Calu3 (cell line): Measurements from ENCODE around the gene SV2C. TPM values are rescaled to one million over a fixed set of nuclear protein-coding genes. Genes with fewer than 3 reads are reported as not detected.
A peak's percentile ranks its signal among the peaks of the same experiment; 100 is the strongest.
"Not testable (repeated sequence)": the region's sequence is repeated elsewhere in the genome, so short reads cannot be mapped to it uniquely, and the experiment has no call there.

ENCODE experiments used
- BruUV-seq: library from RNA; stranded (reverse); fragments of 400-500 nt; replicated peaks from 2 replicates; lab custom pipeline; 2021; lab: Mats Ljungman, UMichigan
- CTCF ChIA-PET: fragments of 300-600 bp; sonication (Branson Sonifier 250); formaldehyde crosslinking; loops from one replicate; lab custom pipeline; 2022; ENCODE audit warnings: antibody characterized with exemption; lab: Charles Lee
- DNase-seq: peaks from one replicate; pipeline ENCODE4 v3.0.0; 2022
- H3K27ac Mint-ChIP-seq: one replicate; pipeline ENCODE4 v1.8.0; 2022; ENCODE audit warnings: mixed read lengths; ENCODE audit not compliant: unreplicated experiment
- H3K27me3 Mint-ChIP-seq: one replicate; pipeline ENCODE4 v1.8.0; 2022; ENCODE audit warnings: mixed read lengths; ENCODE audit not compliant: unreplicated experiment
- H3K36me3 Mint-ChIP-seq: one replicate; pipeline ENCODE4 v1.8.0; 2022; ENCODE audit warnings: mild to moderate bottlenecking, moderate library complexity, mixed read lengths; ENCODE audit not compliant: insufficient read depth, unreplicated experiment
- H3K4me1 Mint-ChIP-seq: one replicate; pipeline ENCODE4 v1.8.0; 2022; ENCODE audit warnings: mild to moderate bottlenecking, low read depth, mixed read lengths; ENCODE audit not compliant: unreplicated experiment
- H3K4me3 Mint-ChIP-seq: one replicate; pipeline ENCODE4 v1.8.0; 2022; ENCODE audit warnings: mild to moderate bottlenecking, low read depth, moderate library complexity, mixed read lengths; ENCODE audit not compliant: unreplicated experiment
- H3K9me3 Mint-ChIP-seq: one replicate; pipeline ENCODE4 v1.8.0; 2022; ENCODE audit warnings: low read depth, mixed read lengths; ENCODE audit not compliant: unreplicated experiment
- intact Hi-C: fragments of 100-400 bp; cut with micrococcal nuclease; formaldehyde crosslinking; loops from one replicate; pipeline ENCODE4 v1.10.0; 2022; ENCODE audit not compliant: unreplicated experiment
- total RNA-seq: library from RNA; stranded (reverse); gene quantifications from 2 replicates; pipeline ENCODE4 v1.2.3, GENCODE V29; 2022
- TF ChIP-seq, protein P1 (sequence below): fragments of 200-600 bp; IDR thresholded peaks from one replicate; pipeline ENCODE4 v1.8.0; 2022; ENCODE audit warnings: antibody characterized with exemption; ENCODE audit not compliant: unreplicated experiment

Gene SV2C
- total RNA-seq, 1 experiment from 2014 or later: 0.90 TPM

GRCh38 chr5:76332102-76332501, 248.9 kb downstream of the SV2C start:
- Mint-ChIP-seq H3K27ac (no peak overlapping the region), H3K4me3 (no peak overlapping the region), H3K4me1 (no peaks in the 10 kb centered on the region), H3K27me3 (peaks cover 6% of the 10 kb centered on the region), H3K36me3 (no peaks in the 10 kb centered on the region), H3K9me3 (no peaks in the 10 kb centered on the region)
- CTCF ChIA-PET: interaction anchor here (1.7 kb wide), 1 partner anchor 212 kb away, joined by 3 read pairs; no protein-coding TSS in a partner anchor
- BruUV-seq: no TSS peak
- DNase-seq: peak; percentile 14
- intact Hi-C loops: no loop called here
- TF ChIP-seq, protein P1, sequence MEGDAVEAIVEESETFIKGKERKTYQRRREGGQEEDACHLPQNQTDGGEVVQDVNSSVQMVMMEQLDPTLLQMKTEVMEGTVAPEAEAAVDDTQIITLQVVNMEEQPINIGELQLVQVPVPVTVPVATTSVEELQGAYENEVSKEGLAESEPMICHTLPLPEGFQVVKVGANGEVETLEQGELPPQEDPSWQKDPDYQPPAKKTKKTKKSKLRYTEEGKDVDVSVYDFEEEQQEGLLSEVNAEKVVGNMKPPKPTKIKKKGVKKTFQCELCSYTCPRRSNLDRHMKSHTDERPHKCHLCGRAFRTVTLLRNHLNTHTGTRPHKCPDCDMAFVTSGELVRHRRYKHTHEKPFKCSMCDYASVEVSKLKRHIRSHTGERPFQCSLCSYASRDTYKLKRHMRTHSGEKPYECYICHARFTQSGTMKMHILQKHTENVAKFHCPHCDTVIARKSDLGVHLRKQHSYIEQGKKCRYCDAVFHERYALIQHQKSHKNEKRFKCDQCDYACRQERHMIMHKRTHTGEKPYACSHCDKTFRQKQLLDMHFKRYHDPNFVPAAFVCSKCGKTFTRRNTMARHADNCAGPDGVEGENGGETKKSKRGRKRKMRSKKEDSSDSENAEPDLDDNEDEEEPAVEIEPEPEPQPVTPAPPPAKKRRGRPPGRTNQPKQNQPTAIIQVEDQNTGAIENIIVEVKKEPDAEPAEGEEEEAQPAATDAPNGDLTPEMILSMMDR: no peak

DNA sequence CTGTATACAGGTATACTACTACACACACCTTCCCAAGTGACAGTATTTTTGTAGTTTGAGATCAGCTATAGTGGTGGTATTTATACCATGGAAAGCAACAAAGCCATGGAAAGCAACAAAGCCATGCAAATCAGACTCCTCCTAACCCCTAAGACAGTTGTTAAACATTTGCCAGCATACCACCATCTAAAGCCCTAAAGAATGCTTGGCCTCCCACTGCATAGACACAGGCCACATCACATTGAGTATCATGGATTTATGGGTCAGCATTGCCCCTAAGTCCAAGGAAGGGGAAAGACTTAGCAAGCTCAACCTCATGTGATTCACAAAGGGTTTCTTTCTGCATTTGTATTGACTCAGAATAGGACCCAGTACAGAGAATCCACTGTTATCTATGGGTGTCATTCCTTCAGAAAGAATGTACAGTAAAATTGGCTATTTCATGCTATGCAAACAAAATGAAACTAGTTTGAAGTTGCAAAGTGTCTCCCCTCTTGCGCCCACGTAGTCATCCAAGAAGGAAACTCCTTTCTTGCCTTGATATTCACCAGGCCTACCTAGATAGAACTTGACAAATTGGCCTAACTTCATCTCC, 249.5 kb downstream of the SV2C start:
- CTCF ChIA-PET: interaction anchor here (0.5 to 1.7 kb wide), 3 partner anchors 212 to 1298 kb away, joined by 3 read pairs; no protein-coding TSS in a partner anchor
- H3K4me1 Mint-ChIP-seq: peaks cover under 1% of the 10 kb centered on the region
- TF ChIP-seq, protein P1: no peak
- no peak overlapping the region for H3K4me3 Mint-ChIP-seq
- intact Hi-C loops: no loop called here
- no peak overlapping the region for H3K27ac Mint-ChIP-seq
- BruUV-seq: no TSS peak
- DNase-seq: no peak
- no peaks in the 10 kb centered on the region for H3K27me3 Mint-ChIP-seq
- no peaks in the 10 kb centered on the region for H3K9me3 Mint-ChIP-seq
- H3K36me3 Mint-ChIP-seq: no peaks in the 10 kb centered on the region

GRCh38 chr5:76333571-76333970, 250.4 kb downstream of the SV2C start:
- BruUV-seq: no TSS peak
- intact Hi-C loops: no loop called here
- Mint-ChIP-seq H3K9me3 (no peaks in the 10 kb centered on the region), H3K36me3 (no peaks in the 10 kb centered on the region), H3K27me3 (no peaks in the 10 kb centered on the region), H3K4me3 (no peak overlapping the region), H3K27ac (no peak overlapping the region), H3K4me1 (peaks cover 9% of the 10 kb centered on the region)
- no peak for DNase-seq
- TF ChIP-seq, protein P1: no peak
- CTCF ChIA-PET: no interaction called here

GRCh38 chr5:76334574-76334973, 251.4 kb downstream of the SV2C start:
- no peaks in the 10 kb centered on the region for H3K9me3 Mint-ChIP-seq
- no peak for DNase-seq
- H3K27me3 Mint-ChIP-seq: no peaks in the 10 kb centered on the region
- no peak overlapping the region for H3K4me3 Mint-ChIP-seq
- TF ChIP-seq, protein P1: no peak
- peaks cover 9% of the 10 kb centered on the region for H3K4me1 Mint-ChIP-seq
- BruUV-seq: no TSS peak
- no peak overlapping the region for H3K27ac Mint-ChIP-seq
- intact Hi-C loops: no loop called here
- H3K36me3 Mint-ChIP-seq: no peaks in the 10 kb centered on the region
- CTCF ChIA-PET: interaction anchor here (0.9 kb wide), 1 partner anchor 160 kb away, joined by 3 read pairs; no protein-coding TSS in a partner anchor

DNA sequence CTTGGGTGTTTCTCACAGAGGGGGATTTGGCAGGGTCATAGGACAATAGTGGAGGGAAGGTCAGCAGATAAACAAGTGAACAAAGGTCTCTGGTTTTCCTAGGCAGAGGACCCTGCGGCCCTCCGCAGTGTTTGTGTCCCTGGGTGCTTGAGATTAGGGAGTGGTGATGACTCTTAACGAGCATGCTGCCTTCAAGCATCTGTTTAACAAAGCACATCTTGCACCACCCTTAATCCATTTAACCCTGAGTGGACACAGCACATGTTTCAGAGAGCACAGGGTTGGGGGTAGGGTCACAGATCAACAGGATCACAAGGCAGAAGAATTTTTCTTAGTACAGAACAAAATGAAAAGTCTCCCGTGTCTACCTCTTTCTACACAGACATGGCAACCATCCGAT, 252.3 kb downstream of the SV2C start:
- DNase-seq, H3K27me3 Mint-ChIP-seq, BruUV-seq, H3K4me3 Mint-ChIP-seq, H3K27ac Mint-ChIP-seq, H3K9me3 Mint-ChIP-seq, H3K4me1 Mint-ChIP-seq, intact Hi-C loops, H3K36me3 Mint-ChIP-seq: not testable (repeated sequence)
- CTCF ChIA-PET: interaction anchor here (0.9 kb wide), 1 partner anchor 161 kb away, joined by 3 read pairs; no protein-coding TSS in a partner anchor

GRCh38 chr5:76336253-76336809, 253.1 kb downstream of the SV2C start:
- DNase-seq, CTCF ChIA-PET, H3K36me3 Mint-ChIP-seq, H3K4me3 Mint-ChIP-seq, intact Hi-C loops, BruUV-seq, H3K27me3 Mint-ChIP-seq, H3K27ac Mint-ChIP-seq, H3K4me1 Mint-ChIP-seq, H3K9me3 Mint-ChIP-seq: not testable (repeated sequence)
